Subcutaneous adipose tissue (tissue), 4 donors: ENCODE results near the gene TRIP11. TPM values are rescaled to one million over a fixed set of nuclear protein-coding genes. Genes with fewer than 3 reads are reported as not detected.

ENCODE experiments used
- total RNA-seq, 4 donors: library from RNA; depleted of rRNA; stranded (reverse); fragments of >200 nt; gene quantifications; one replicate each; pipeline ENCODE4 v1.1.0, GENCODE V29; 2016
- TF ChIP-seq, protein P1 (sequence below): fragments of 450-650 bp; IDR thresholded peaks from one replicate; pipeline ENCODE4 v1.5.1; 2016; ENCODE audit warnings: low read depth, mild to moderate bottlenecking, control low read depth, antibody characterized with exemption, moderate library complexity

The TRIP11 gene
- total RNA-seq, 4 donors from 2014 or later: 34.7 to 65.9 (median 51.1) TPM

DNA sequence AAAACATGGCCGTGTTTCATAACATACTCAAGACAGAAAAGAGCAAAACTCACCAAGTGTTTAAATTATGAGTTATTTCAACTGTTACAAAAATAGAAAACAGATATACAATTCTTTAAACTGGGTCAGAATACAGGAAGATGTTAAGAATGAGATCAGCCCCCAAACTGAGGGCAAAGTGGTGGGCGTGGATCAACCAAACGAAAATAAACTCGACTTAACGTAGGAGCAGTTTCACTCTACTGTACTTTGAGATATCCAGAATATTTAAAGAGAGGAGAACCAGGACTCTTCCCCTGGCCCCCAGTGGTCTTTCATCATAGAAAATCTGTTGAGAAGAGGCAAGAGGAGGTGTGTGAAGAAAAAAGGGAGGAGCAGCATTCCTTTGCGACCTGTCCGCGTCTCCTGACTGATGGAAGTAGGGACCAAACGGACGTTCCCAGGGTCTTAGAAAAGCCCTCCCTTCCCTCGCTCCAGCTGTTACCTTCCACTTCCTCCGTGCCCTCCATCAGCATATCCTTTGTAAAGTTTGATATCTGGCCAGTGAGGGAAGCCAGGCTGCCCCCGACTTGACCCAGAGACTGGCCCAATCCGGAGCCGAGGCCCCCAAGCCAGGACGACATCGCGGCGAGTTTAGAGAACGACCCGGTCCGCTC lies 668 bp downstream of the TRIP11 start:
- TF ChIP-seq, protein P1, sequence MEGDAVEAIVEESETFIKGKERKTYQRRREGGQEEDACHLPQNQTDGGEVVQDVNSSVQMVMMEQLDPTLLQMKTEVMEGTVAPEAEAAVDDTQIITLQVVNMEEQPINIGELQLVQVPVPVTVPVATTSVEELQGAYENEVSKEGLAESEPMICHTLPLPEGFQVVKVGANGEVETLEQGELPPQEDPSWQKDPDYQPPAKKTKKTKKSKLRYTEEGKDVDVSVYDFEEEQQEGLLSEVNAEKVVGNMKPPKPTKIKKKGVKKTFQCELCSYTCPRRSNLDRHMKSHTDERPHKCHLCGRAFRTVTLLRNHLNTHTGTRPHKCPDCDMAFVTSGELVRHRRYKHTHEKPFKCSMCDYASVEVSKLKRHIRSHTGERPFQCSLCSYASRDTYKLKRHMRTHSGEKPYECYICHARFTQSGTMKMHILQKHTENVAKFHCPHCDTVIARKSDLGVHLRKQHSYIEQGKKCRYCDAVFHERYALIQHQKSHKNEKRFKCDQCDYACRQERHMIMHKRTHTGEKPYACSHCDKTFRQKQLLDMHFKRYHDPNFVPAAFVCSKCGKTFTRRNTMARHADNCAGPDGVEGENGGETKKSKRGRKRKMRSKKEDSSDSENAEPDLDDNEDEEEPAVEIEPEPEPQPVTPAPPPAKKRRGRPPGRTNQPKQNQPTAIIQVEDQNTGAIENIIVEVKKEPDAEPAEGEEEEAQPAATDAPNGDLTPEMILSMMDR: no peak

GRCh38 chr14:92037989-92038388 lies 1.9 kb downstream of the TRIP11 start:
- TF ChIP-seq, protein P1: no peak

GRCh38 chr14:92035890-92036289 lies 4.0 kb downstream of the TRIP11 start:
- TF ChIP-seq, protein P1: no peak

GRCh38 chr14:92033906-92034687 lies 5.8 kb downstream of the TRIP11 start:
- TF ChIP-seq, protein P1: no peak

DNA sequence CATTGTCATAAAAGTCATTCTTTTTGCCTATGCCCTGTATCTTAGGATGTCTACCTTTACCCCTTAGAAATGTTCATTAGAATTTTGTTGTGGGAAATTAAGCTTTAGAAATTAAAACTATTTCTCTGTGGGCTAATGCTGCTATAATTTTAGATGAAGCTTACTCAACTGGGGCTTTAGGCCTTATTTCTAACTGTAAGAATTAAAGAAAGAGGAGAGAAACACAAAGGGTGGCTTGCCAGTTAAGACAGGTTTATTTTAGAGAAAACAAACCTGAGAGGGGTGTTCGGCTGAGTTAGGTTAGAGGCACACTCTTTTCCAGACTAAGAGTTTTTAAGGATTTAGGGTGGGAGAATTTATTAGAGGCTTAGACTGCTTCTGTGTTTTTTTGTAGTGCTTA lies 6.4 kb downstream of the TRIP11 start:
- TF ChIP-seq, protein P1: no peak

- TF ChIP-seq, protein P1: no peak
Observed at GRCh38 chr14:92026548-92027190, 13.2 kb downstream of the TRIP11 start.

GRCh38 chr14:92022036-92022435 lies 17.8 kb downstream of the TRIP11 start:
- TF ChIP-seq, protein P1: no peak
